CD4-positive, alpha-beta T cell treated with Interleukin-15 for 1 hour (primary cell): Measurements from ENCODE around the gene STXBP6.

Experiments used
- DNase-seq: peaks from one replicate; pipeline ENCODE4 v3.0.0-alpha.2; 2020

STXBP6 gene

DNA sequence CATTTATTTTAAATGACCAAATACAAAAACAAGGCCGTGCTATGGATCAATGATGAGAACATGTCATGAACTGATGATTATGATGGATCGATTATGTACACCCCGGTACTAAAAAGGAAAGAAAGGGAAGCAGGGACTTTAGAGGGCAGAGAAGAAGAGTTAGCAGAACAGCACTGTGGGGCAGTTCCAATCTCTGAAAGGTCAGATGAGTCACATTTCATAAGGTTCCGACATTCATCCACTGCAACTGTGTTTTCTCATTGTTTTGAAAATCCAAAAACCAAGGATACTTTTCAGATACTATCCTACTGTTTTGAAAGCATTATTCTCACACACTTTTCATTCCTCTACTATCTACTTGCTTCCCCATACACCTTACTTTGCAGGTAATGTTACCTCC, 169.3 kb downstream of the STXBP6 start:
- no peak for DNase-seq

DNA sequence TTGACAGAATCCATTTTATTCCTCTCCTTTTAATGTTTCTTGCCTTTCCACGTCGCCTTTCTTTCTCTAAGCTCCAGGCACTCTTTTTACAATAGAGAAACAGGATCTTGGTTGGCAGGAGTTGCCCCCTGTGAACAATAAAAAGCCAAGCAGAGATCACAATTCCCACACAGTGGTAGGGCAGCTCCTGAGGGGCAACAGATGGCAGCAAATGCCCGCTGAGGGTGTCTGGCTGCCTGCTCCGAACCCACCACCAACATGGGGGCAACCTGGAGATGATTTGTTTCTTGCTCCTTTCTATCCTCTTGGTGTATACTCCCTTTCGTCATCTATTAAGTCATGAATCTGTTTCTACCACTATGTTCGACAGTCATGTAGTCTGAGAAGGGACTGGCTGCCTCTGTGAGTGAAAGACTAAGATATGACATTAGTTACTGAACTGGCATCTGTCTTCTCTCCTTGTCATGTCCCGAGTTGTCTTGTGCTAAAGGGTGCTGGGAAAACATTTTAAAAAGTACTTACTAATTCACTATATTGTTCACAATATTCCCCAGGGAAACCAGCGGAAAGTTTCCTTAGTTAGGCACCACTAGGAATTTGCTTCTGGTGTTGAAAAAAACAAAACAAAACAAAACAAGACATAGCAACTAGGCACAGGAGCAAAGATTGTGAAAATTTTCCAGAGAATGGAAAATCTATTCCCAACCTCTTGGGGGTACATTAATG, 170.1 kb downstream of the STXBP6 start:
- no peak for DNase-seq

DNA sequence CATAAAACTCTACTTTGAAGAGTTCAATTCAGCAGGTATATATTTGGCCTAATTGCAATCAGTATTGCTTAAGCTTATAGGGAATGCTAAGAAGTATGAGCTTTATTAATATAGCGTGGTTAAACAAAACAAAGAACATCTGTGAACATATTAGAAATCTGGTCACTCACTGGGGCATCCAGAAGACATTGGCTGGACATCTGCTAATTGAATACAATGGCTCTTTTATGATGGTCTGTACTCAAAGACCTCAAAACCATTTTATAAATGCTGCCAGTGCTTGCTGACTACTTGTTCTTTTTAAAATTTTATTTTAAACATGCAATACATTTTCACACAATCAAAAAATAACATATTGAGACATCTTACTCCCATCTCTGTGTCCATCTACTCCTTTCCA, 173.0 kb downstream of the STXBP6 start:
- DNase-seq, result no peak

DNA sequence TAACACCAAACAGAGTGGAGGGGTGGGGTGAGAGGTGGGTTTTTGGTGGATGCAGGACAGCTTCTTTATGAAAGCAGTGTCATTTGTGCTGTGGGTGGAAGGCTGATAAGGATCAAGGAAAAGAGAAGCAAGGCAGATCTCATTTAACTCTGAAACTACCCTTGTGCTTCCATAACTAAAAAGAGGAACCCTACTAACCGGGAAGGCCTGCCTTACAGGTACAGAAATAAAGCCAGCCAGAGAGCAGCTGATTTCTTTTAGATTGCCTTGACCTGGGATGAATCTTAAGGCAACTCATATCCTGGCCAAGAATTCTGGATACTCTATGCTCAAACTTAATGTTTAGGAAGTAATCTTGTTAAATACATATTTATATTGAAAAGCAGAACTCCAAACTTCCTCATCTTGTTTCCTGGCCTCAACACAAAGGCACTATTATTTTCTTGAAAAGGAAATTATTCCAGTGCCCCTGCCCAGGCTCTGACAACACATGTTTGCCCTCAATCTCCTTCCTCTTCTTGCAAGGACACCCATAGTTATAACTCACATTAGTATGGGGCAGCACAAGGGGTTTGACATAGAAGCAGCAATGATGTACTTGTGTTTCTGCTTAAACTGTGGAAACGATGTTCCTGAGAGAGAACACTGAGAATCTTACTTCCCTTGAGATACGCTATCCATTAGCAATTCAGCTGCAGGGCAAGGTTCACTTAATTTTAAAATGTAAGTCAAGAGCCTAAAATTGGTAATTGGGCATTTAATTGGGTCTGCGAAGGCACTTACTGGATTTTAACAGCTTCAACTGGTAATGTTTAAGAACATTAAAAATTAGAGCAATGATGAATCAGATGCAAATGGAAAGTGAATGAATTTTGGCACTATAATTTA, 173.7 kb downstream of the STXBP6 start:
- no peak for DNase-seq

DNA sequence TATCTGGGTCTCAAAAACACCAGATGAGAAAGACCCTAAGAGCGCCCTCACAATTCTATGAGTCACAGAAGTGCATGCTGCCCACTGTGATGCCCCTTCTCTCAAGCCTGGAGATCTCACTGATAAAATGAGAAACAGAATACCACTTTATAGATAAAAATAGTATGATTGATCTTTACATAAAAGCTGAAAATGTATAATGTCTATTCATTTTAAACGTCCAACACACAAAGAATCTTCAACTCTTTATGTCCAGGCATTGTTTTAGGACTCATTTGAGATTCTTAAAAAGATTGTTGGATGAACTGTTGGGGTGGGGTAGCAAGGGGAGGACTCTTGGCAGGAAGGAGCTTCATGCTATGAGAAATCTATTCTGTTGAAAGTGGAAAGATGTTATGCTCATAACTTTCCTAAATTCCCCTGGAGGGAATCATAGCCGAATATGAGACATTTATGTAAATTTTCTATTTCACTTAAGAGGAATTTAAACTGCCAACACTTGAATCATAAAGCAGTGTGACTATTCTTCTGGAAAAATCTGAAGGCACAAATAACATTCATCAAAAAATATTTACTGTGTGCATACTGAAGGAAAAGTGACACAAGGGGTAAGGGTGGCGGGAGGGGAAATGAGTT, 174.6 kb downstream of the STXBP6 start:
- no peak for DNase-seq

DNA sequence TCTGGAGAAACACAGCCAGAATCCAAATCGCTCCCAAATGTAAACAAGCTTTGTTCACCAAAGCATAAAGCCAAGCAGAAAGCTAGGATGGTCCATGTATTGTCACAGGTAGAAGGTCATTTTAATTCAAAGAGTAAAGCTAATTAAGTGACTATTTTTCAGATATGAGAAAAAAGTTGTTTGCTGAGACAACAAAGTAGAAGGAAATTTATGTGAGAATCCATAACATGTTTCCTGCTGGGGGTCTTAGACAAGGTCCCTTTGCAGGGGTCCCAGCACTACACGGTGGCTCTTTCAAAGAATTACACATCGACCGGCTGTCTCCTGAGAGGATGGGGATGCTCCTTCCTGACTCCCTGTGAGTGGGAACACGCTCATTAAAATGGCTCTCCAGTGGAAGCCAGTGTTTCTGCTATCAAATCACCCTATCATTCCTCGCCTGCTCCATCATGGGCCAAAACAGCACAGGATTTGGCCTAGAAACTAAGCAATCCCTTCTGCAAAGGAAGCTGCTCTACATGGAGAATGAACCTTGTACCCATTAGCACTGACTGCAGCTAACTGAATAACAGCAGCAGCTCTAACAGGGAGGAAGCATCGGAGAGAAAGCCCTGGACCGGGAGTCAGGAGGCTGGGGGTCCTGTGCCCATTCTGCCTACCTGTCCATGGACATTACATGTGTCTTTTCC, 175.3 kb downstream of the STXBP6 start:
- no peak for DNase-seq

DNA sequence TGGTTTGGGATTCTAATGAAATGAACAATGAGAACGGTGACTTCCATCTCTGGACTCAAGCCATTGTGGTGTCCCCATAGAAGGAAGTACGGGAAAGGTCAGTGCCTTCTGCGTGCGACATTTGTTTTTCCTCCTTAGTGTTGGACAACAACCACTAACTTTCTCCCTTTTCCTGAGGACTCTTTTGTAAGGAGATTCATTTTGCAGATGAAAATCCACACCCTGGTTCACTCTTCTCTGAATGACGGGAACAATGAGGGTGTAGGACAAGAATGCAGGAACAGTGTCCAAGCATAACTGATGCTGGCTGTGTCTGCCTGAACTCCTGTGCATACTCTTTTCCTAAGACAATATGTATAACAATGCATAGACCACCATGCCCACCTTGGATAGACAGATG, 176.4 kb downstream of the STXBP6 start:
- DNase-seq, result no peak

DNA sequence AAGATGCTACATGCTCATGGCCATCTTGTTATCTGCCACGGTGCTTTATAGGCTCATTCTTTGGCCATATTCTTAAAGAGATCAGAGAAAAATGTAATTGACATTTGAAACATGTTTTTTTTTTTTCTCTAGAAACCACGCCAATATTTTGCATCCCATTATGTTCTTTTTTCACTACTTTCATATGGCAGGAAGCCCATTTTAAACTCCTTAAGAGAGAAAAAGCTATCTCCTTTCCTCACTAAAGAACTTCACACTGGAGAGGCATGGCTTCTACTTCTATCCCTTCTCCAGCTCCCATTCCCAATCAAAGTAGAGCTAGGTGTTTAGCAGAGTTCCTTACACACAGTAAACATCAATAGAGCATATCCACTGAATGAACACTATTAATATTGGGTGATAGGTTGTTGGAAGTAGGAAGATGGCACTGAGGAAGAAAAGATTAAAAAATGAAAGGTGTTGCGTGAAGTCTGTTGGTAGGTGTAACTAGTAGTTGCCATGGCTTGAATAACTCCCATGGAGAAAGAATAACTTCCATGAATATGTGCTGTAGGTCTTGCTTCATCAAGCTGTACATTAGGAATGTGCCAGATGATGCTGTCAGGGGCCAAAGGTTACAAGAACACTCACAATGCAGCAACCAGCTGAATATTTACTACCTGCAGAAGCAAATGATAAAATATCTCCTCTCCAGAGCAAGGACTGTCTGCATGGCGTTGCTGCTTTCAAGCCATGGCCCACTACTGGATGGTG, 178.8 kb downstream of the STXBP6 start:
- no peak for DNase-seq

DNA sequence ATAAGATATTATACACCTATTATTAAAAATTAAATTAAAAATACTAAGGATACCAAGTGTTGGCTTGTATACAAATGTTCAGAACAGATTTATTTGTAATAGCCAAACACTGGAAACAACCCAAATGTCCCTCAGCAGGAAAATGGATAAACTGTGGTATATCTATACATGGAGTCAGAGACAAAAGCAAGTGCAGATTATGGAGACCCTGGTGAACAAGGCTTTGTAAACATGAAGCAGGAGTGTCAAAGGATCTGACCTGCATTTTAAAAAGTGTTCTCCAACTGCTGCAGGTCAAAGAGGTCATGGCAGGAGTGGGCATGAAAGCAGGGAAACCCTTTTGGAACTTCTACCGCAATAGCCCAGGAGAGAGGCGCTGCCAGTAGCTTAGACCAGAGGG, 181.6 kb downstream of the STXBP6 start:
- no peak for DNase-seq

DNA sequence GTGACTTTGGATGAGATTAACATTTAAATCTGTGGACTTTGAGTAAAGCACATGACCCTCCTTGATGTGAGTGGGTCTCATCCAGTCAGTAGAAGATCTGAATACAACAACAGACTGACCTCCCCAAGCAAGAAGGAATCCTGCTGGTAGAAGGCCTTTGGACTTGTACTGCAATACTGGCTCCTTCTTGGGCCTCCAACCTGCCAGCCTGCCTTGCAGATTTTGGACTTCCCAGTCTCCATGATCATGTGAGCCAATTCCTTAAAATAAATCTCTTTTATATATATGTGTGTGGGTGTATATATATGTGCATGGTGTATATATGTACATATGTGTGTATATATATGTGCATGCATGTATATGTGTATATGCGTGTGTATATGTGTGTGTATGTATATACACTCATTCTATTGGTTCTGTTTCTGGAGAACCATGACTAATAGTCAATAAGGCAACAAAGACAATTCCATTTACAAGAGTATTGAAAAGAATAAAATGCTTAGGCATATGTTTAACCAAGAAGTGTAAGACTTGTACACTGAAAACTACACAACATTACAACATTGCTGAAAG, 183.8 kb downstream of the STXBP6 start:
- DNase-seq, result no peak

DNA sequence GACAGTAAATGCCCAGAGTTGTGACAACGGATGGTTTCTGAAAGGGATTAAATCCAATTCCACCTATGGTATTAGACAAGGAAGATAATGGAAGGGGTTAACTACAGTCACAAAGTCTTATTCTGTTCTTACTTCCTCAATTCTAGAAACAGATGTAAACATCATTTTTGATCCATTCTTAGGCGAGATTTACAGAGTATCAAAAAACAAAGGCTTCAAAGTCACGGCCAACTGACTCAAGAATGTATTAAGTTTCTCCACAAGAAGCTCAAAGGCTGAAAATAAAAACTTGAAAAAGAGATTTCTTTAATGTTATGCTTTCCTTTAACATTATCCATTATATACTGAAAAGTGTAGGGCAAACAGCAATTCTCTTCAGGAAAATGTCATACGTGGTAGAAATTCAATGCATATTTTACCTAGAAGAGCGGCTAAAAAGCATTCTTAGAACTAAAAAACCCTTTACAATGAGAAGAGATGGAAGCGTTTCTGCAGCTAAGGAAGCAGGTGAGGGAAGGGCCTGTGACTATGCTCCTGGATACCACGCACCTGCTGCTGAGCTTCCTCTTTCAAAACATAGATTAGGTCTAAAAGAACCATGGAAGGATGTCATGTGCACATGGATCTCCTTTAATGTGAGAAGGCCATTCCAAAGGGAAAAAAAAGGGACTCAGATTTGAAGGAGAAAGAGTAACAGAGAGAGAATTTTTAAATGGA, 185.8 kb downstream of the STXBP6 start:
- no peak for DNase-seq

DNA sequence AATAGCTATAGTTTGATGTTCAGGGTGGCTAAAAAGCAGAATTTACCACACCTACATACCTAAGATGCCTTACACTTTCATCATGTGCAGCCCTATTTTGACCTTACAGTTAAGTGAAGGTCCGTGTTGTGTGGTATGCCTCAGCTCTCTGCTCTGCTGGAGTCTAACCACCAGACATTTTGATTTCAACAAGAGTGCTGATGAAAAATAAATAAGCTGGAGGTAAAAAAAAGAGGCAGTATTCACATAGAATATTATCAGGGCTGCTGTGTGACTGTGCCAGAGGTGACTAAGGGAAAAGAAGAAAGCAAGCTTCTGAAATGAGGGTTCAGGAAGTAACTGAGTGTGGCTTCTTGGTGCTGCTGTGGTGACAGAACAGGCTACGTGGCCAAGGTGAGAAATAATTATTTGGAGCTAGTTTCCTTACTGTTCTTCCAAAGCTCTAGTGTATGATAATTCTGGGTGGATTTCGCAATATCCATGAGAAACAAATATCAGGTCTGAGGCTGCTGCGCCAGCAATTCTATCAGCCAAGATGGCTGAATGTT, 188.8 kb downstream of the STXBP6 start:
- DNase-seq, result no peak

DNA sequence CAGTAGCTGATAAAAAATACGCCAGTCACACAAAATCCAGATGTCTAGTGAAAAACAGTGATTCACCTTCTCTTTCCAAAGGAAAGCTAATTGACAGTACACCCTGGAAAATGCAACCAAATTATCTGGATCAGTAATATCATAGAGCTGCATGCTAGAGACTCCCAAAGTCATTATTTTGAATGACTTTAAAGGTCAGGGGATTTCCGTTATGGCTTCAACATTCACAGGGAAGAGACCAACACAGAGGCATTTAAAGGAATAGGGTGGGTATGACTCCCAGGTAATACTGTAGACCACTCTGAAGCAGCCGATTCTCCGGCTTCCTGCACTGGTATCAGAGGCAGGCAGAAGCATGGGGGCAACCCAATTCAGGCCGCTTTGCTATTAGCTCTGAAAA, 190.4 kb downstream of the STXBP6 start:
- no peak for DNase-seq

DNA sequence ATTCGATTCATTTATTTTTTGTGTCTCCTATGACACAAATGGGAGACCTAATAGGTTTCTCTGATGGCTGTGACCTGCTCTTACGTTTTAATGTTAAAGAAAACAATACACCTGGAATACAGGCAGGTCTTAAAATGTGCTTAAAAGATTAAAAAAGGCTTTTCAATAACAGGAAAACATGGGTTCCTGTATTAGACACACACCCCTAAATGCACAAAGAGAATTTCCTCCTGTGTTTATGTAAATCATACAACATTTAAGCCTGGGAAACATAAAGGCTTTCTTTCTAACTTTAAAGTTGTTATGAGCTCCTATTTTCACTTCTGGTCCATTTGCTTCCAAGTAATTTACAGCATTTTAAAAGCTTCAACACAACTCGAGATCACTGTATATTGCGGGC, 191.3 kb downstream of the STXBP6 start:
- no peak for DNase-seq

DNA sequence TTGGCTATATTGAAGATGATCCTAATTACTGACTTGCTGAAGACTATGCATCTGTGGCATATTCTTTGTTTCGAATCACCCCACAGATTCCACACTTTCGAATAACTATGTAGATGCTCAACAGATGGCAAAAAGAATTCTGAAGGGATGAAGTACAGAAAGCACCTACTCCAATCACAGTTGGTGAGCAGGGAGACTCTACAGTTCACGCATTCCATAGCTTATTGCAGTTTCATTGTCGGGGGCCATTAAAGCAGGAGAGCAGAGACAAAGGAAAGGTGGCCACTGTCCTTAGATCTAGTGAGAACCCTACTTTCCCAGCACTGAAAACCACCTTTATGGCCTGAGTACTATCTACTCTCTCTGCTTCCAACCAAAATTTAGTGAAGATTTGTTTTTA, 191.9 kb downstream of the STXBP6 start:
- DNase-seq, result no peak

DNA sequence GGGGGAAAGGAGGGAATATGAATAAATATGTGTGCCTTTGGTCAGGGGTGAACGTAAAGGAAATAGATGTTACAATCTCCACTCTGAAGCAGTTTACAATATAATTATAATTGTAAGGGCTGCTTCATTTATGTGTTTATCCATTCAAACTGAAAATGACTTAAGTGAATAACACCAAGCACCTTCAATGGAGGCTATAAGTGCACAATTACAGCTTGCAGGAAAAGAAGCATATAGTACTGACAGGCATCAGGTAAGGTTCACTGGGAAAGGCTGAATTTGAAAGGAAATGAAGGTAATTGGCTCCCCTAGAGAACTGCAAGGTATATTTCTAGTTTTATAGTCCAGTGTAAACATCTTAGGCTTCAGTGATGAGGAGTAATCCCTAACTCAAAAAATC, 192.7 kb downstream of the STXBP6 start:
- no peak for DNase-seq

DNA sequence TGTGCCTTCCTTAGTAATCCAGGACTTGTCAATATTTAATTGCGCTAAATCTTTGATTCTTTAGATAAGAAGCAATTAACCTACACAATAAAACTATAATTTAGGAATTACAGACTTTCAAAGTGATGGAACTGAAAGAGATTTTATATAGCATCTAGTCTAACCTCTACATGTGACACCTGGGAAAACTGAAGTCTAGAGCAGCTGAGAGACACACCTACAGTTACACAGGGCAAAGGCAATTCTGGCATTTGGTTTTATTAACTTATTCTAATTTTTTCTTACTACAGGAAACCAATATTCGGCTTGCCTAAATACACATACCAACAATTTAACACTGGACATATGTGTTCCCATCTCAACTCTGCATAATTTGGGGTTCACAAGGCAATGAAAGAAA, 196.5 kb downstream of the STXBP6 start:
- no peak for DNase-seq

DNA sequence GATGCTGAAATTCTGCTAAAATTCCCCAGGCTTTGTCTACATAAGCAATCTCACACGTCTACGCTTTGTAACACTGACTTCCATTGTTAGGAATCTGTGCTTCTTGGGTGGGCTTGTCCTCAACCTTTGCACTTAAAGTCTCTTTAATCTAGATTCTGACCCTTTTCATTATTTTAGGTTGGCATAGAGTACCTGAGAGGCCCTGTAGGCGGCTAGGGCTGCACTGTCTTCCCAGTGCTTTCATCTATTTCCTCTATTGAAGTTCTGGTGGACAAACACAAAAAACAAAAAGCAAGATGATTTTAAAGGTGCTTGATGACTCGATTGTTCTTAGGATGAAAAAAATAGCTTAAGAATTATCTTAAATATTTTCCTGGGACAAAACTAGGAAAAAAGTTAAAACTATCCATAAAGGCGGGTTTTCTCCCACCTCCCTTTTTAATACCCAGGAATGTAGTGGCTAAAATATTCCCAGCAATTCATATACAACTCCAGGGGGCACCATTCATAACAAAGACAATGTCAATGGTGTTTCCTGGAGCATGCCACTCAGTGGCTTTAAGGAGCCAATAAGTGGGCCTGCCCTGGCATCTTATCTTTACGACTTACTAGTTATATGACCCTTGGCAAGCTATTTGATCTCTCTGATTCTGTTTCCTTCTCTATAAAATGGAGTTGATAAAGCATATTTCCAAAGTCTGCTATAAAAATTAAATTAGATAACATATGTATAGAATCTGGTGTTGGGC, 197.5 kb downstream of the STXBP6 start:
- DNase-seq, result no peak

DNA sequence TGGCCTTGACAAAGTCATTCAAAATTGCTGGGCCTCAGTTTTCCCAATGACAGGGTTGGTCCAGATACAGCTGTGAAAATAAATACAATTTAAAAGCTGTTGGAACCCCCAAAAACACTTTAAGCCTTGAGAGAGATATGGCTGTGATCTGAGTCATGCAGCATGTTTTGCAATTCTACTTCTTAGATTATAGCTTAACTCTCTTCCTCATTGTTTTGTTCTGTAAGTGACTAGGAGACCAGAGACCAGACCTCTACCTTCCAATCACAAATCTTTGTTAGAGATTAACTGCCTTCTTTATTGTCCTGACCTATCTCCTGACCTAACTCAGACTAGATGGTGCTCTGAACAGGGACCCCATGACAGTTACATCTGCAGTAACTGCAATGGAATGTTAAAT, 198.1 kb downstream of the STXBP6 start:
- DNase-seq, result no peak

DNA sequence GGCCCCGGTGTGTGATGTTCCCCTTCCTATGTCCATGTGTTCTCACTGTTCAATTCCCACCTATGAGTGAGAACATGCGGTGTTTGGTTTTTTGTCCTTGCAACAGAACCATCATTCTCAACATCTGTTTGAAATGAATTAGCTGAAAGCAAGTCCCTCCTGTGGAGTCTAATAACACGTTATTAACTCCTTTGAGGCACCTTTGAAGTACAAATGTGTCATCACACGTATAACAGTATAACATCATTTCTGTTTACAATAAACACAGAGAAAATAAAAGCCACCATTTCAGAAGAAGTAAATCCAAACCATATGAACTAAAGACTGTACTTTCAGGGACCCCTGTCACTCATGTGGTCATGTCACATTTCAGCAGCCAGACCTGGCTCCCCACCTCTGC, 198.5 kb downstream of the STXBP6 start:
- DNase-seq, result no peak
